ENCODE data around the gene TBL1XR1.

TBL1XR1 gene

GRCh38 chr3:177197041-177197726 is at the start of gene TBL1XR1:
Gene TBL1XR1, minus strand, starts transcription at chr3:177197482. Its CDS starts 132,505 bp downstream, at chr3:177064977.
- TF ChIP-seq GATA2 (IDR thresholded peaks at IDR 0.05; ENCODE audit: low read depth, low read length) (no peak), GATA3 (IDR thresholded peaks at IDR 0.05; ENCODE audit: low read depth, low read length) (no peak)

DNA sequence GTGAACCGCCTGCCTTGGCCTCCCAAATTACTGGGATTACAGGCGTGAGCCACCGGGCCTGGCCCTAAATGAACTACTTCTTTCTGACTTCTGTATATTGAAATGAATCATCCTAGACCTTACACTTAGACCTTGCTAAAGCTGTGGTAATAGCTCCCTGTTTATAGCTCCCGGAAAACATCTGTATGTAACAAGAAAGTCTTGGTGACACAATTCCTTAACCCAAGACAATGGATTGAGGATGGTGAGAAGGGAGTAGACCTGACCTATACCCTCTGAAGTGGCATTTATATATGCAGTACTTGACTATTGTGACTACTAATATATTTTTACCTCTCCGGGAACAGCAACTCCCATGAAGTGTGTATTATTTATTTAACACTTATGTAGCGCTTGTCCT is 48.0 kb upstream of the TBL1XR1 start:
- TF ChIP-seq GATA3 (IDR thresholded peaks at IDR 0.05; ENCODE audit: low read depth, low read length) (no peak), GATA2 (IDR thresholded peaks at IDR 0.05; ENCODE audit: low read depth, low read length) (no peak)

GRCh38 chr3:177244606-177245005 is 47.3 kb upstream of the TBL1XR1 start:
- TF ChIP-seq GATA3 (IDR thresholded peaks at IDR 0.05; ENCODE audit: low read depth, low read length) (no peak), GATA2 (IDR thresholded peaks at IDR 0.05; ENCODE audit: low read depth, low read length) (no peak)

GRCh38 chr3:177238686-177239216 is 41.5 kb upstream of the TBL1XR1 start:
- no peak for TF ChIP-seq GATA3 (IDR thresholded peaks at IDR 0.05; ENCODE audit: low read depth, low read length)
- TF ChIP-seq GATA2 (IDR thresholded peaks at IDR 0.05; ENCODE audit: low read depth, low read length) = no peak

DNA sequence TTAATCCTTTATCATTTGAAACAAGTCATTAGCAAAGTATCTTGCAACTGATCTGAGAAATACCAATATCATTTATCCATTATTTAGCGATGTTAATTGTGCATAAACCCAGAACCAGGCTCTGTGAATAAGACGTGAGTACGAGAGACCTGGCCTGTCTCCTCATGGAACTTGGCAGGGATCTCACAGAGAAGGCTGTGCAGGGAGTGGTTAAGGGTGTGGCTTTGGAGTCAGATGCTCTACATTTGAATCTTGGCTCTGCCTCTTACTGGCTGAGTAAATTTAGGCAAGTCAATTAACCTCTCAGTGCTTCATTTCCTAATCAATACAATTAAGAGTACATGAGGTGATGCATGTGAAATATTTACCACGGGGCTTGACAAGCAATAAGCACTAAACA is 39.9 kb upstream of the TBL1XR1 start:
- TF ChIP-seq GATA2 (IDR thresholded peaks at IDR 0.05; ENCODE audit: low read depth, low read length) (no peak), GATA3 (IDR thresholded peaks at IDR 0.05; ENCODE audit: low read depth, low read length) (no peak)

DNA sequence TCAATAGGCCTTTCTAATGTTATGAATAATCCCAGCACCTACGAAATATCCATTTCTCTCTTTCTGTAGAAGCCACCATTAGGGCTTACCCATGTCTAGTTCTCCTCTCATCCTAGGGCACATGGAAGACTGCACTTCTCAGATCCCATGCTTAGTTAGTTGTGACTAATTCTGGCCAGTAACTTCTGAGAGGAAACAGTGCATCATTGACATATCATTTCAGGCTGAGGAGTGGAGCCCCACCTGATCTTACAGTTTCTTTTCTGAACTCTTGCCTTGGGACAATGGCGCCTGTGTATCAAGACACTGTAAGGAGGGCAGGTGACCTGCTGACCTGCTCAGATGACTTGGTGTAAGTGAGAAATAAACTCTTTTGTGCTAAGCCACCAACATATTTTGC is 39.4 kb upstream of the TBL1XR1 start:
- TF ChIP-seq GATA3 (IDR thresholded peaks at IDR 0.05; ENCODE audit: low read depth, low read length) (no peak), GATA2 (IDR thresholded peaks at IDR 0.05; ENCODE audit: low read depth, low read length) (no peak)

DNA sequence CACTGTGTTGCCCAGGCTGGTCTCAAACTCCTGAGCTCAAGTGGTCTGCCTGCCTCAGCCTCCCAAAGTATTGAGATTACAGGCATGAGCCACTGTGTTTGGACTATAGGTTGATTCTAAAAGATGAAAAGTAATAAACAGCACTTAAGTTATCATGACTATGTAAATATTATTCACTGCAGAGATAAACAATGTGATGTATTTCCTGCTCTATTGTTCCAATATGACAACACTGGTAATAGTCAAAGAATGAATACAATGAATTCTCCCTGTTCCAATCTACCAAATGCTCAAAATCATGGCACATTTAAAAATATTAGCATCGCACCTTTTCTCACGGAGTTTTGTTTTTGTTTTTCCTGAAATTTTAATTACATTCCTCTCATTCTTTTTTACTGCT is 36.8 kb upstream of the TBL1XR1 start:
- TF ChIP-seq GATA3 (IDR thresholded peaks at IDR 0.05; ENCODE audit: low read depth, low read length) (no peak), GATA2 (IDR thresholded peaks at IDR 0.05; ENCODE audit: low read depth, low read length) (no peak)

- TF ChIP-seq GATA3 (IDR thresholded peaks at IDR 0.05; ENCODE audit: low read depth, low read length) = no peak
- TF ChIP-seq GATA2 (IDR thresholded peaks at IDR 0.05; ENCODE audit: low read depth, low read length) = no peak
These were observed 34.0 kb upstream of the TBL1XR1 start for GRCh38 chr3:177231242-177231641.

DNA sequence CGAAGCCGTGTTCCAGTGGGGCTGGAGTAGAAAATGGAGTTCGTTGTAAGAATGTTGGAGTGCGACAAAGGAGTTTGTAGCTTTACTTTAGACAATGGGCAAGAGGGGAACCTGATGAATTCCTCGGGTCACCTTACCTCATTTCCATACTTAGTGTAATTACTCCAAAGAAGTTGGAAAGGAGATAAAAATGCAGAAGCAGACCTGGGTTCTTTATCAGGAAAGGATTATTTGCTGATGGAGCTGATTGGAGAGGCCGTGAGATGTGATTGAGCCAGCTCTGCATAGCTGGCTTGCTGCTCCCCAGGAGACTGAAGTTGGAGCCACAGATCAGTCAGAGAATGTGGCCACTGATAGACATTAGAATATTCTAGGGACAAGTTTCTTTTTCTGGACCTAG is 33.4 kb upstream of the TBL1XR1 start:
- TF ChIP-seq GATA2 (IDR thresholded peaks at IDR 0.05; ENCODE audit: low read depth, low read length) (no peak), GATA3 (IDR thresholded peaks at IDR 0.05; ENCODE audit: low read depth, low read length) (no peak)

DNA sequence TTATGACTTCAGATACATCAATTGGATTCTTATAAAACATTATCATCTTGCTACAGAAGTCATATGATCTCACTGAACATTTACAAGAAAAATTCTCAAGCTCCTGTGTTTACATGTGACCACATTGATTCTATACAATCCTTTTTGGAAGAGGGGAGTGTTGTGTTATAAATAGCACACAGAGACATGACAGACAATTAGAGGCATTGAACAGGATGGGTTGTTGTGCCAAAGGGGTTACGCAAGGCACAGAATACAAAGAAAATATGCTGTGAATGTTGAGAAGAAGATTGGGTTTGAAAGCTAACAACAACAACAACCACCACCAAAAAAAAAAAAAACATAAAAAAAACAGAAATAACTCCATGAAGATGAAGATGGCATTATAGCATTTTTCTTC is 32.5 kb upstream of the TBL1XR1 start:
- TF ChIP-seq GATA3 (IDR thresholded peaks at IDR 0.05; ENCODE audit: low read depth, low read length) (no peak), GATA2 (IDR thresholded peaks at IDR 0.05; ENCODE audit: low read depth, low read length) (no peak)

- no peak for TF ChIP-seq GATA2 (IDR thresholded peaks at IDR 0.05; ENCODE audit: low read depth, low read length)
- no peak for TF ChIP-seq GATA3 (IDR thresholded peaks at IDR 0.05; ENCODE audit: low read depth, low read length)
These were observed 31.4 kb upstream of the TBL1XR1 start for GRCh38 chr3:177228601-177229190.

GRCh38 chr3:177224414-177224813 is 27.1 kb upstream of the TBL1XR1 start:
- TF ChIP-seq GATA3 (IDR thresholded peaks at IDR 0.05; ENCODE audit: low read depth, low read length) (no peak), GATA2 (IDR thresholded peaks at IDR 0.05; ENCODE audit: low read depth, low read length) (no peak)

- TF ChIP-seq GATA3 (IDR thresholded peaks at IDR 0.05; ENCODE audit: low read depth, low read length) (no peak), GATA2 (IDR thresholded peaks at IDR 0.05; ENCODE audit: low read depth, low read length) (no peak)
These were observed 24.5 kb upstream of the TBL1XR1 start for GRCh38 chr3:177221744-177222143.

- no peak for TF ChIP-seq GATA2 (IDR thresholded peaks at IDR 0.05; ENCODE audit: low read depth, low read length)
- no peak for TF ChIP-seq GATA3 (IDR thresholded peaks at IDR 0.05; ENCODE audit: low read depth, low read length)
These were observed 23.1 kb upstream of the TBL1XR1 start for GRCh38 chr3:177220136-177220974.

Data from SH-SY5Y (cell line).